Neural progenitor cell (in vitro differentiated cells): Measurements from ENCODE around the gene PPP2R5D.

Experiments used
- EZH2 ChIP-seq: fragments of 200-600 bp; sonication (generic); IDR thresholded peaks from 2 replicates; pipeline ENCODE4 v1.6.1; 2017; ENCODE audit warnings: antibody characterized with exemption, mild to moderate bottlenecking, moderate library complexity
- EZH2phosphoT487 ChIP-seq: fragments of 200-600 bp; sonication (generic); IDR thresholded peaks from 2 replicates; pipeline ENCODE4 v1.6.1; 2017; ENCODE audit warnings: antibody characterized with exemption
- TF ChIP-seq, protein P1 (sequence below): fragments of 200-600 bp; sonication (generic); IDR thresholded peaks from 2 replicates; pipeline ENCODE4 v1.5.1; 2017; ENCODE audit warnings: antibody characterized with exemption, mild to moderate bottlenecking

DNA sequence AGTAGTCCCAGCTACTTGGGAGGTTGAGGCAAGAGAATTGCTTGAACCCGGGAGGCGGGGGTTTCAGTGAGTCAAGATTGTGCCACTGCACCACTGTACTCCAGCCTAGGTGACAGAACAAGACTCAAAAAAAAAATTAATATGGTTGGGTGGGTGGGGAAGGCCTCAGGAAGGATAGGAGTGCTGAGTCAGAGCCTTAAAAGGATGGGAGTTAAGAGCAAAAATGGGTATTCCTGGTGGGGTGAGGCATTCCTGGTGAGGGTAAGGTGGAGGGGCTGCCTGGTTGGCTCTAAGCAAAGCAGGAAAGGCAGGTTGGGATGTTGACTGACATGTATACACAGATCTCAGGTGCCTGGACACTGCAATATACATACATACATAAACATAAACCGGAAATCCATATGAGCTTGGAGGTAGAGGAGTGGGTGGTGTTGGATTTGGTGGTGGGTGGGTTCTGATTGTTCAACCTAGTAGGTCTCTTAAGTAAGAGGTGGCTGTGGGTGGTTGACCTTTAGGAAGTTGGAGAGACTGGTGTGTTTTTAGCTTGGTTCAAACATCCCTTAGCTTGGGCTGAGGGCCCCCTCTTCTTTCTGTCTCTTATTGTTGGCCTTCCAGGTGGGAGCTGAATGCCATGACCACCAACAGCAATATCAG is 35.8 kb downstream of the PPP2R5D start:
- TF ChIP-seq, protein P1, sequence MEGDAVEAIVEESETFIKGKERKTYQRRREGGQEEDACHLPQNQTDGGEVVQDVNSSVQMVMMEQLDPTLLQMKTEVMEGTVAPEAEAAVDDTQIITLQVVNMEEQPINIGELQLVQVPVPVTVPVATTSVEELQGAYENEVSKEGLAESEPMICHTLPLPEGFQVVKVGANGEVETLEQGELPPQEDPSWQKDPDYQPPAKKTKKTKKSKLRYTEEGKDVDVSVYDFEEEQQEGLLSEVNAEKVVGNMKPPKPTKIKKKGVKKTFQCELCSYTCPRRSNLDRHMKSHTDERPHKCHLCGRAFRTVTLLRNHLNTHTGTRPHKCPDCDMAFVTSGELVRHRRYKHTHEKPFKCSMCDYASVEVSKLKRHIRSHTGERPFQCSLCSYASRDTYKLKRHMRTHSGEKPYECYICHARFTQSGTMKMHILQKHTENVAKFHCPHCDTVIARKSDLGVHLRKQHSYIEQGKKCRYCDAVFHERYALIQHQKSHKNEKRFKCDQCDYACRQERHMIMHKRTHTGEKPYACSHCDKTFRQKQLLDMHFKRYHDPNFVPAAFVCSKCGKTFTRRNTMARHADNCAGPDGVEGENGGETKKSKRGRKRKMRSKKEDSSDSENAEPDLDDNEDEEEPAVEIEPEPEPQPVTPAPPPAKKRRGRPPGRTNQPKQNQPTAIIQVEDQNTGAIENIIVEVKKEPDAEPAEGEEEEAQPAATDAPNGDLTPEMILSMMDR = no peak
- TF ChIP-seq EZH2 (no peak), EZH2phosphoT487 (no peak)
